Measurements from ENCODE around the gene ATXN7L1. TPM values are rescaled to one million over a fixed set of nuclear protein-coding genes. Genes with fewer than 3 reads are reported as not detected.

ATXN7L1 gene
- total RNA-seq, 1 donor from 2014 or later, result 3.5 TPM

GRCh38 chr7:105652359-105652993, 223.9 kb downstream of the ATXN7L1 start:
- peak; percentile 51 to 77 for DNase-seq (ENCODE audit: low read depth in 2 of 2)

DNA sequence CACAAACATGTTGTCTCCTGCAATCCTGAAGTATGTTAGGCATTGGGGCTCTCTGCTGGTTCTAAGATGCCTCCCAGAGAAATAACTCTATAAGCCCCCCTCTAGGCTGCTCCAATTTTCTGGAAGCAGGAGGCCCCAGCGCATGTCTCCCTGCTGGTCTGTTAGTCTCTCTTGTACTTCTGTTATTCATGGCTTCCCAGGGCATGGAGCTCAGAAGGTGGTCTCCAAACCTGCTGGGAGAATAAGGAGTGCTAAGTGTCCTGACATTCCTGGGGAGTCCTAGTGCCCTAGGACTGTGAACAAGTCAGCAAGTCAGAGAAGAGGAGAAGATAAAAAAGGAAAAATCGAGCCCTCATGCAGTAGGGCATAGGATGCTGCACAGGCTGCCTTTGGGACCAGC, 224.6 kb downstream of the ATXN7L1 start:
- DNase-seq (ENCODE audit: low read depth in 2 of 2), result no peak

DNA sequence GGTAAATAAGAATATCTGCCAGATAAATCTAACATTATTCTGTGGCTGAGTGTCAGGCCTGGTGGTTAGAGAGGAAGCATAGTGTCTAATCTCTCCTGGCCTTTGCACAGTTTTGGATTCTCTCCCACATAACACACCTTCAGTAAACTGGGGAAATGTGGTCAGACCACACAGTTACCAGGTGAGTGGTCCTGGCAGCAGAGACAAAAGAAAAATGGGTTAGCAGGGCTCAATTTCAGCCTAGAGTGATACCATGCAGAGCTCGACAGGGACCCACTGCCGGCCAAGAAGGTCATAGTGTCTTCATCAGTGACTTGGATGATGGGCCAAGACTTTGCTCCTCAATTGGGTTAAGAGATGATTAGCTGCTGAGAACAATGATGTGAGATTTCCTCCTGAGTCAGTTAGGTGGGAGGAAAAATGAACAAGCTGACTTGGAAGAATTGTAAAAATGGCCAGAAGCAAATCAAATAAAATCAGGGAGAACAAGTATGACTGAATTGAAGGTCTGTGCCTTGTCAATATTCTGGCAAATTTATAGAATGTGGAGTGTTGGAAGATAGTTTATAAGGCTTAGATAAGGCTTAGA, 225.9 kb downstream of the ATXN7L1 start:
- DNase-seq (ENCODE audit: low read depth in 2 of 2), result no peak

DNA sequence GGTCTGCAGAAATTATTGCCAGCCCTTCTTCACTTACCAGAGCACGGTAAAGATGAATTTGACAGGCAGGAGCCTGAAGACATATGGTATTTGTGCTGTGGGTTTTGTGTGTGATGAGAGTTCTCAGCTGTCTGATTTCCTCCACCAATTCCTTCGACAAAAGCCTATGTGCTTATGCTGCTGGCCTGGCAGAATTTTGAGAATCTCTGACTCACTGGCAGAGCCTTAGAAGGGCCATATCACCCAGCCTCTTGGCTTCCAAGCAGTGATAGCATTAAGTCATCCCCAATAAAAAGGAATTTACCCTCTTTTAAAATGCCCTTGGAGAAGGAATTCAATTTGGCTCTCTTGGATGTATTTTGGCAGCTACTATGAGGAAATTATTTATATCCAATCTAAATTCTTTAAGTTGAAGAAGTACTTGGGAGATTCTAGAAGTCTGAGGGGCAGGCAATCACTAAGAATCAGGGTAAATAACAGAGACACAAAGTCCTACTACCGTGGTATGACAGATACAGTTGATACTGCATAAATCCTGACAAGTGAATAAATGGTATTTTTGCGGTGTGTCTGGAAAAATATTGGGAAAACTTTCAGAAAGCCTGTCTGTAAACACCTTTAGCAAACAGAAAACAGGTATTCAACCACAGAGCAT, 226.5 kb downstream of the ATXN7L1 start:
- no peak for DNase-seq (ENCODE audit: low read depth in 2 of 2)

DNA sequence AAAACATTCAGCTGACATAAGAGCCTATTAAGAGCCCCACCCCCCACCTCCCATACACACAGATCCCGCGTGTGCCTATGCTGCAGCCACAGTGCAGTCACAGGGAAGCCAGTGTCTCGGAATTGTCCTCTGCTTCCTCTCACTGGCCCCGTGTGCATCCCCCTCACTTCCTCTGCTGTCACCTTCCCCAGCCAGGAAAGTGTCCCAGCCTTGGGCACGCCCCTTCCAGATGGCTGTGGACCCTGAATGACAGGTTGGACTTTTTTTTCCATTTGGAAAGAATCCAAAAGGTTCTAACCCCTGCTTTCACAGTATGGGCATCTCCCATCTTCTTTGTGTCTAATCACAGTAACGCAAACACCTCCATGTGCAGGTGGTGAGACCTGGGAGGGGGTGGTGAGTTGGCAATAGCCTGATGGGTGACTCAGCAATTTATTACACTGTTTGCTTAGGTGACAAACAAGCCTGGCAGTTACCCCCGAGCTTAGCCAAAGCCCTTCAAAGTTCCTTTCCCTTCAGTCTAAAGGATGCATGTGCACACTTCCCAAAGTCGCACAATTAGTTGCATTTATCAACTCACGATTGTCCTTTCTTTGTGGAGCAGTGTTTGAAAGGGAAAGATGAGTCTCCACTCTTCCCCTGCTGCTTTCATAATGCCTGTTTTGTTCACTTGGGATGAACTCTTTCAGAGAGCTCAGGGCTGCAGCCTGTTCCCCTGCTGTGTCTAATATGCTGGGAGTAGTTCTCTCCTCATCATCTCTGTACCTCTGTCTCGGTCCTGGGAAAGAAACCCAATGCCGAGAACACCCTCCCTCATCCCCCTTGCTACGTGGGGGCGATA, 227.6 kb downstream of the ATXN7L1 start:
- DNase-seq (ENCODE audit: low read depth in 2 of 2), result peak; percentile 20 to 51

GRCh38 chr7:105647591-105647990, 228.8 kb downstream of the ATXN7L1 start:
- DNase-seq (ENCODE audit: low read depth in 2 of 2), result peak in 1 of 2 donors; percentile 7

- DNase-seq (ENCODE audit: low read depth in 2 of 2), result no peak
Observed at GRCh38 chr7:105644937-105645336, 231.5 kb downstream of the ATXN7L1 start.

DNA sequence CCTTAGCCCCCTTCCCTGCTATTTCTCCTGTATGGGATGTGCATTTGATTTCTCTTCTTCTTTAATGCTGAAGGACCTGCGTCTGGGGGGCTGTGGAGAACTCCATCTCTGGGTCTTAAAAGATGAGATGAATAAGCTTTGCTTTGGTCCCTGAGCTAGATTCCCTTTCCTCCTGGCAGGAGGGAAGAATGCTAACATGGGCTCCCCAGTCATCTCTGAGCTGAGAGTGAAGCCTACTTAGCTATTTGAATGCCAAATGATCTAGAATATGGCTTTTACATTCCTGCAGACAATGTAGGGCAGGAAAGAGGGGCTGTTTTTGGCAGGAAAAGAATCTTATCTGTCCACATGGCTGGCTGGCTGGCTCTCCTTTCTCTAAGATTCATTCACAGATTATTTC, 232.5 kb downstream of the ATXN7L1 start:
- DNase-seq (ENCODE audit: low read depth in 2 of 2), result no peak

GRCh38 chr7:105643384-105643783, 233.0 kb downstream of the ATXN7L1 start:
- DNase-seq (ENCODE audit: low read depth in 2 of 2), result peak in 1 of 2 donors; percentile 14

GRCh38 chr7:105642264-105642663, 234.1 kb downstream of the ATXN7L1 start:
- no peak for DNase-seq (ENCODE audit: low read depth in 2 of 2)

DNA sequence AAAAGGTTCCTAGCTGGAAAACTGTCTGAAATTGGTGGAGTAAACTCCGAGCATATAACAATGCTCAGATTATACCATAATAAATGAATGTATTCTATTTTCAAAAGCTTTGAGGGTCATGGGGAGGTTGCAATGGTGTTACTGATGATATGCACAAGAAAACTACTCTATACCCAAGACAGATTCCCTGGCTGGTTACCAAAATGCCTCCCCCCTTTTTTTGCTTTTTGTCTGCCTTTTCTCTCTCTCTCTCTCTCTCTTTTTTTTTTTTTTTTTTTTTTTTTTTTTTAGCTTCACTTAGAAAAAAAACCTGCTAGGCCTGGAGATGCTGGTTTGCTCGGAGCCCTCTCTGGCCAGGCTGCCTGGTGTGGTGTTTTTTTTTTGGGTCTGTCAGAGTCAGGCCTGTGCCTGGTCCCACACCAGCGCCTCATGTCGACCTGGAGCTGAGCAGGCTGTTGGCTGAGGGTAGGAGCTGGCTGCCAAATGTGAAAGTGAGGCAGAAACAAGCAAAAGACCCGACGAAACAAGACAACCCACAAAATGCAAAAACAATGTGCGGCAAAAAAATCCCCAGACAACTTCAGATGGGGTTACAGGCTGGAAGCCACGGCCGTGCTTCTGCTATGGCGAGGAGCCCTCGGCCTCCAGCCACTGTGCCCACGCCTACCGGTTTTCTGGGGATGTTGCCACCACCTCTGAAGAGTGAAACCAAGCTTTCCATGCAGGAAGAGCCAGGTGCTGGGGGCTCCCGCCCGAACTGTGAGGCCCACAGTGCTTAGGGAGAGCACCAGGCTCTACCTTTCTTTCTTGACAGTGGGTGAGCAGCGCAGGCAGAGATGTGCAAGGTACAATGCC, 235.2 kb downstream of the ATXN7L1 start:
- no peak for DNase-seq (ENCODE audit: low read depth in 2 of 2)

GRCh38 chr7:105639667-105640493, 236.5 kb downstream of the ATXN7L1 start:
- DNase-seq (ENCODE audit: low read depth in 2 of 2), result no peak

- no peak for DNase-seq (ENCODE audit: low read depth in 2 of 2)
Observed at GRCh38 chr7:105638902-105639495, 237.4 kb downstream of the ATXN7L1 start.

- no peak for DNase-seq (ENCODE audit: low read depth in 2 of 2)
Observed at GRCh38 chr7:105638334-105638733, 238.1 kb downstream of the ATXN7L1 start.

DNA sequence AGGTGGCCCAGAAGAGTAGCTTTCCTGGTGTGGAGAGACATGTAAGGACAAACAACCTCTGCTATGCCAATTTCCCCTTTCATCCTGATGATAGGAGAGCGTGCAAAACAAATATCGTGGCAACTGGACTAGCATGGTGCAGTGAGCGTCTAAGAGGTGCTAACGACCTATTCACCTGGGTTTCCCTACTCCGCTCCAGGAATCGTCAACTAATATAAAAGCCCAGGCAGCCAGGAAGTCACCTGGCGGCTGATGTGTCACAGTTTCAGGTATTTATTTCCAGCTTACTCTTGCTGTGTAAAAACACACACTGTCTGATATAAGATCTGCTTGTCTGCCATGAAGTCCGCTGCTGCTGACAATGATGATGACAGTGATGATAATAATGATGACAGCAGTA, 238.6 kb downstream of the ATXN7L1 start:
- no peak for DNase-seq (ENCODE audit: low read depth in 2 of 2)

GRCh38 chr7:105636982-105637381, 239.4 kb downstream of the ATXN7L1 start:
- DNase-seq (ENCODE audit: low read depth in 2 of 2), result no peak

- DNase-seq (ENCODE audit: low read depth in 2 of 2), result no peak
Observed at GRCh38 chr7:105635197-105635596, 241.2 kb downstream of the ATXN7L1 start.

DNA sequence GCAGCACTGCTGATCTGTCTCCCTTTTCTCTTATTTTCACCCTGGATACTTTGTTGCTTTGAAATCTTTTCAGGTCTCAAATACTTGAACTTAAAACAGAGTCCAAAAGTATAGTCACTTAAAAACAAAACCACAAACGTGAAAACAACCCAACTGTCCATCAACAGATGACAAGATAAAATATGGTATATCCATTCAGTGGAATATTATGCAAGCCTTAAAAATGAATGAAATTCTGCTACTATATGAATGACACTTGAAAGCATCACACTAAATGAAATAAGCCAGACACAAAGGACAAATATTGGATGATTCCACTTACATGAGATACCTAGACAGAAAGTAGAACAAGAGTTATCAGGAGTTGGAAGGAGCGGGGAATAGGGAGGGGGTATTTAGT, 250.4 kb downstream of the ATXN7L1 start:
- no peak for DNase-seq (ENCODE audit: low read depth in 2 of 2)

DNA sequence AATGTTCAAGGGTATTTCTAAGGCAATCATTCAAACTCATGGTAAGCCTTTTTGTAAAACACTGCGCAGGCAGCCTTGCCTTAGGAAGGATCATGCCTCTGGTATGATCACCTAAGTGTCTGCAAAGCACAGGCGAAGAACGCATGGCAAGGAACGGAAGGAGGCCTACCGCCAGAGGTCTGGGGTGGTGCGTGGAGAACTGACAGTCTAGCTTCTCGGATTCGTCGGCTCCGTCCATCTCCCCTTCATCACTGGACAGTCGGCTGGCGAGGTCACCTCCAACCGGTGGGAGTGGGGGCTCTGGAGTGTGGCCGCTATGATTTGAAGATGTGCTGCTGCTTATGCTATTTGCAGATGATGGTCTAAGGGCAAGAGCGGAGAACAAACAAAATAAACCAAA, 252.5 kb downstream of the ATXN7L1 start:
- DNase-seq (ENCODE audit: low read depth in 2 of 2), result no peak

- DNase-seq (ENCODE audit: low read depth in 2 of 2), result no peak
Observed at GRCh38 chr7:105623378-105623777, 253.0 kb downstream of the ATXN7L1 start.

Data from dermis microvascular lymphatic vessel endothelial cell (primary cell).